Stimulated activated CD8-positive, alpha-beta memory T cell treated with anti-CD3 and anti-CD28 coated beads, Interleukin-15, amount 100 ng/mL, for 48 hours (primary cell): Measurements from ENCODE around the gene APC2.

Source experiments
- DNase-seq, 2 donors: peaks; one replicate each; pipeline ENCODE4 v3.0.0-alpha.2; 2020; ENCODE audit warnings: low read depth in 2 of 2

Gene APC2

GRCh38 chr19:1481224-1481892 lies 31.4 kb downstream of the APC2 start:
- DNase-seq, result no peak

GRCh38 chr19:1481893-1482360 lies 32.0 kb downstream of the APC2 start:
- DNase-seq, result no peak

GRCh38 chr19:1482361-1483130 lies 32.6 kb downstream of the APC2 start:
- DNase-seq, result no peak

- DNase-seq, result no peak
Measured at GRCh38 chr19:1483131-1483978, 33.4 kb downstream of the APC2 start.

GRCh38 chr19:1483979-1484428 lies 34.1 kb downstream of the APC2 start:
- no peak for DNase-seq

- DNase-seq, result no peak
Measured at GRCh38 chr19:1486720-1487575, 37.0 kb downstream of the APC2 start.

- no peak for DNase-seq
Measured at GRCh38 chr19:1487576-1488281, 37.8 kb downstream of the APC2 start.

GRCh38 chr19:1488282-1488601 lies 38.3 kb downstream of the APC2 start:
- no peak for DNase-seq

GRCh38 chr19:1489463-1490310 lies 39.8 kb downstream of the APC2 start:
- no peak for DNase-seq

- DNase-seq, result peak; percentile 92 to 95
Measured at GRCh38 chr19:1490311-1491113, 40.6 kb downstream of the APC2 start, which contains the start of gene PCSK4. TSS of gene PCSK4 (minus strand) at chr19:1490350. CDS start at chr19:1490346, 4 bp downstream.

- DNase-seq, result no peak
Measured at GRCh38 chr19:1491114-1491848, 41.4 kb downstream of the APC2 start, which contains the start of gene REEP6. TSS of gene REEP6 (plus strand) at chr19:1491181. CDS start at chr19:1491270, 89 bp downstream.

GRCh38 chr19:1491849-1492170 lies 41.9 kb downstream of the APC2 start:
- no peak for DNase-seq

GRCh38 chr19:1492474-1493006 lies 42.6 kb downstream of the APC2 start:
- DNase-seq, result no peak

GRCh38 chr19:1494115-1494815 lies 44.3 kb downstream of the APC2 start:
- no peak for DNase-seq

- DNase-seq, result no peak
Measured at GRCh38 chr19:1495051-1495798, 45.3 kb downstream of the APC2 start.
